Heart right ventricle (tissue), 16 donors: ENCODE results near the gene CFAP52. TPM values are rescaled to one million over a fixed set of nuclear protein-coding genes. Genes with fewer than 3 reads are reported as not detected.

ENCODE experiments used
- ATAC-seq, 8 donors: fragments of 200-7000 bp; cut with Tn5 transposase; one replicate each; pipeline ENCODE4 v1.9.1; 2020; ENCODE audit warnings: mild to moderate bottlenecking in 8 of 8, moderate library complexity in 8 of 8, moderate number of reproducible peaks in 1 of 8
- DNase-seq, 2 donors: peaks; one replicate each; pipeline ENCODE4 v3.0.0-alpha.2; 2020
- H3K27ac ChIP-seq, 10 donors: fragments of 200-600 bp; sonication (generic) in 2 of 10; one replicate each; pipeline versions ENCODE4 v1.5.0 to v1.8.0; 2020 to 2022; ENCODE audit warnings: mild to moderate bottlenecking in 3 of 10
- H3K27me3 ChIP-seq, 7 donors: fragments of 200-600 bp; one replicate each; pipeline ENCODE4 v1.8.0; 2021 to 2022; ENCODE audit warnings: mild to moderate bottlenecking in 2 of 7
- H3K36me3 ChIP-seq, 9 donors: fragments of 200-600 bp; sonication (generic) in 1 of 9; one replicate each; pipeline versions ENCODE4 v1.5.0 to v1.8.0; 2020 to 2022; ENCODE audit warnings: mild to moderate bottlenecking in 2 of 9
- H3K4me1 ChIP-seq, 9 donors: fragments of 200-600 bp; sonication (generic) in 1 of 9; one replicate each; pipeline versions ENCODE4 v1.5.0 to v1.8.0; 2020 to 2022; ENCODE audit warnings: mild to moderate bottlenecking in 4 of 9
- H3K4me3 ChIP-seq, 10 donors: fragments of 200-600 bp; sonication (generic) in 2 of 10; one replicate each; pipeline versions ENCODE4 v1.5.0 to v1.8.0; 2020 to 2022; ENCODE audit warnings: mild to moderate bottlenecking in 7 of 10, moderate library complexity in 2 of 10
- H3K9me3 ChIP-seq, 11 donors: fragments of 200-600 bp in 10 of 11; sonication (generic) in 2 of 11; one replicate each; pipeline versions ENCODE4 v1.5.0 to v1.8.0; 2013 to 2022; ENCODE audit warnings: mild to moderate bottlenecking in 2 of 11, control low read depth in 1 of 11, moderate library complexity in 1 of 11
- CTCF ChIP-seq, 9 donors: fragments of 200-600 bp; sonication (generic) in 2 of 9; IDR thresholded peaks; one replicate each; pipeline versions ENCODE4 v1.5.0 to v1.8.0; 2021 to 2022; ENCODE audit warnings: antibody characterized with exemption in 9 of 9, mild to moderate bottlenecking in 5 of 9, moderate library complexity in 1 of 9
- WGBS, 2 donors: extraction: QIAGEN DNeasy Blood & Tissue Kit; methylation state at CpG; one replicate each; pipeline ENCODE4 v1.1.7; 2013; ENCODE audit warnings: inconsistent platforms in 1 of 2; 5-methylcytosine and 5-hydroxymethylcytosine counted together
- intact Hi-C, 10 donors: fragments of 100-400 bp; cut with DNase I; formaldehyde crosslinking; loops; one replicate each; pipeline versions ENCODE4 v1.11.1 to v1.14.2; 2022
- polyA plus RNA-seq, 2 donors: library from polyadenylated mRNA; stranded (reverse); fragments of 200-250 nt; gene quantifications; one replicate each; pipeline ENCODE4 v1.2.3, GENCODE V29; 2013
- total RNA-seq, 10 donors: library from RNA; stranded (reverse); fragmentation: NEBNext Ultra II Directional in 3 of 10; extraction: Animal tissue kit (Norgen Biotek cat#: 25700) in 3 of 10; gene quantifications; one replicate each; pipeline versions ENCODE4 v1.2.1 to v1.2.4, GENCODE V29; 2021 to 2023
- donor health status: Arrhythmogenic right ventricular cardiomyopathy.
- donor health status: ischemic (EF 13 %, LVEDD 7.1; RV severe dilation, severe dysfunction).
- donor health status: healthy with polysubstance abuse.
- donor health status: DM: no; HTN: yes; CAD: no.
- donor health status: DM: no; HTN: no; CAD: no.
- donor health status: ischemic (EF 25% LVEDD 6.9; RV normal size, moderate dysfunction).
- donor health status: ischemic (EF 25% LVEDD 5.7; RV mildly dilated, moderate dysfunction).
- donor health status: healthy.
- donor health status: DM: yes; HTN: yes; CAD: no.
- donor health status: Ischemic cardiomyopathy.
- donor health status: ischemic (EF 35%, LVEDD 5.7; RV mildly dilated, moderate dysfunction).
- donor health status: nonischemic (EF 11% LVEDD 7.7; RV severe dilation, severe dysfunction).
- donor health status: DM: yes; HTN: yes; CAD: no.
- donor health status: PGD.
- donor health status: ischemic (EF 29% LVEDD 5.4; RV normal size, mild dysfunction).
- donor health status: nonischemic (EF 23%, LVEDD 6.1; RV moderate dilation, normal function).

Gene CFAP52
- total and polyA plus RNA-seq, 12 donors = 0.23 TPM; not detected in 11

GRCh38 chr17:9568004-9568403 is 8.4 kb upstream of the CFAP52 start:
- no peaks in the 10 kb centered on the region for H3K27me3 ChIP-seq
- intact Hi-C loops = no loop called here
- peaks cover 0 to 55% (median 6%) of the 10 kb centered on the region in 9 donors for H3K36me3 ChIP-seq
- H3K4me3 ChIP-seq = no peak overlapping the region
- DNase-seq (no peak), ATAC-seq (no peak)
- H3K4me1 ChIP-seq = peaks cover 0 to 18% (median 3%) of the 10 kb centered on the region in 9 donors
- no peaks in the 10 kb centered on the region for H3K9me3 ChIP-seq
- H3K27ac ChIP-seq = no peak overlapping the region
- no peak for TF ChIP-seq CTCF (IDR thresholded peaks at IDR 0.05)

- Histone ChIP-seq H3K4me3 (no peak overlapping the region), H3K27ac (no peak overlapping the region), H3K4me1 (peaks cover 0 to 17% (median 3%) of the 10 kb centered on the region in 9 donors), H3K36me3 (peaks cover 0 to 55% (median 6%) of the 10 kb centered on the region in 9 donors), H3K9me3 (no peaks in the 10 kb centered on the region), H3K27me3 (no peaks in the 10 kb centered on the region)
- ATAC-seq = no peak
- 84 to 87% methylated on average over 11 of the region's 11 CpGs for WGBS, 2 donors
- intact Hi-C loops = no loop called here
- DNase-seq = no peak
- no peak for TF ChIP-seq CTCF (IDR thresholded peaks at IDR 0.05)
Measured at GRCh38 chr17:9568957-9569588, 7.4 kb upstream of the CFAP52 start.

- ATAC-seq = no peak
- Histone ChIP-seq H3K4me1 (peaks cover 0 to 22% (median 18%) of the 10 kb centered on the region in 9 donors), H3K27ac (no peak overlapping the region), H3K36me3 (peaks cover 0 to 49% (median 6%) of the 10 kb centered on the region in 9 donors), H3K4me3 (no peak overlapping the region), H3K9me3 (no peaks in the 10 kb centered on the region), H3K27me3 (no peaks in the 10 kb centered on the region)
- 88 to 94% methylated on average over 10 of the region's 10 CpGs for WGBS, 2 donors
- intact Hi-C loops = no loop called here
- DNase-seq = no peak
- TF ChIP-seq CTCF (IDR thresholded peaks at IDR 0.05) = no peak
Measured at GRCh38 chr17:9571201-9571600, 5.2 kb upstream of the CFAP52 start.

GRCh38 chr17:9575381-9576101 is 901 bp upstream of the CFAP52 start, which contains the start of gene STX8:
Gene STX8, minus strand, starts transcription at chr17:9575820. Its CDS starts 12 bp downstream, at chr17:9575808.
- Histone ChIP-seq H3K27ac (peak within 1 kb of the TSS in 9 of 10 donors; percentile 13 to 86 (median 61)), H3K27me3 (no peaks in the 10 kb centered on the region), H3K36me3 (peaks cover 0 to 6% (median 0%) of the 10 kb centered on the region in 9 donors), H3K4me3 (peak within 1 kb of the TSS; percentile 48 to 98 (median 74)), H3K9me3 (no peaks in the 10 kb centered on the region), H3K4me1 (peaks cover 0 to 32% (median 22%) of the 10 kb centered on the region in 9 donors)
- no peak for TF ChIP-seq CTCF (IDR thresholded peaks at IDR 0.05)
- WGBS, 2 donors = 0 to 1% methylated on average over 42 of the region's 42 CpGs
- peak; percentile 91 to 97 (median 95) for ATAC-seq
- peak; percentile 93 for DNase-seq
- intact Hi-C loops = loop anchor here in 1 of 10 donors (5.0 kb wide), 1 partner anchor 1042 kb away; no protein-coding TSS in a partner anchor
